C1 segment of cervical spinal cord (tissue), 14 donors: ENCODE results near the gene CBX2.
"Not testable (repeated sequence)": the region's sequence is repeated elsewhere in the genome, so short reads cannot be mapped to it uniquely, and the experiment has no call there.

ENCODE experiments used
- DNase-seq, 14 donors: peaks; one replicate each; lab custom pipeline; 2025; lab: John Stamatoyannopoulos, UW

The CBX2 gene

DNA sequence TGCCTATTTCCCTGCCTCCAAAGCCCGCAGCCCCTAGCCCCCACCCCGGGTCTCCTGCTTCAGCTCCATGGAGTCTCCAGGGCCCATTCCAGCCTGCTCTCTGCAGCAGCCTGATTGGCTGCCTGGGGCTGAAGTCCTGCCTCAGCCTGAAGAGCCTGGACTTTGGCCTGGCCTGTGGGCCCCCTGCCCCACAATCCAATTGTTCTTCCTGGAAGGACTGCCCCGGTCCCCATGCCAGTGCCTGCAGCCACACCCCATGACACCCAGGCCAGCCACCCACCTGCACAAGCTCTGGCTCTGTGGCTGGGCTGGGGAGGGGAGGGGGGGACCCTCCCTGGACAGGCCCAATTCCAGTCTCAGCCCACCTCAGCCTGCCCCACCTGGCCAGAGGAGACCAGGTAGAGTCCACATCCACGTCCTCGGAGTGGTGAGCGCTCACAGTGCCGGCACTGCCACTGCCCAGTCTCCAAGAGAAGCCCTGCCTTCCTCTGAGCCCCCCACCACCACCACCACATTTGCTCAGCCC, 34.9 kb upstream of the CBX2 start:
- no peak for DNase-seq

DNA sequence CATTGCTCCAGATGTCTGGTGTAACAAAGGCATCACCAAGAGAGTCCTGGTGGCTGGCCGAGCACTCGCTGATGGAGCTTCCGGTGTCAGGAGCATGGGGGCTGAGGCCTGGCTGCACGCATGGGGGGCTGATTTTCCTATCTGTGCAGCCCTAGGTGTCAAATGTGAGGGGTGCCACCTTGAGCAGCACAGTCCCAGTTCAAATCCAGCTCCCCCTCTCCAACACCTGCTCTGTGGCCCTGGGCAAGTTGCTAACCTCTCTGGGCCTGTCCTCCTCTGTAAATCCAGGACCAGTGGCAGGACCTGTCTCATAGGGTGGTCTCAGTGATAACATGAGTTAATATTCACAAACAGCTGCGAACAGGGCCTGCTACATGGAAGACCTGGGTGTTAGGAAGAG, 34.3 kb upstream of the CBX2 start:
- no peak for DNase-seq

DNA sequence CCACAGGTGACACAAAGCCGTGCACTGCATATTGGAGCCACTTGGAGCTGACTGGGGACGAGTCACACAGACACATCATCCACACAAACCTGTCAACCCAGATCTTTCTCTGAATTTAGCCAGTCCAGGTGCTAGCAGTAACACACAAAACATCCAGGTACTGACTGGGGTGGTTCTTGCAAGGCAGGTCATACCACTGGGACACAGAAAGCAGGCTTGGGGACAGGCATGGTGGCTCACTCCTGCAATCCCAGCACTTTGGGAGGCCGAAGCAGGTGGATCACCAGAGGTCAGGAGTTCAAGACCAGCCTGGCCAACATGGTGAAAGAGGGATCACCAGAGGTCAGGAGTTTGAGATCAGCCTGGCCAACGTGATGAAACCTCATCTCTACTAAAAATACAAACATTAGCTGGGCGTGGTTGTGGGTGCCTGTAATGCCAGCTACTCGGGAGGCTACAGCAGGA, 32.3 kb upstream of the CBX2 start:
- DNase-seq: no peak

DNA sequence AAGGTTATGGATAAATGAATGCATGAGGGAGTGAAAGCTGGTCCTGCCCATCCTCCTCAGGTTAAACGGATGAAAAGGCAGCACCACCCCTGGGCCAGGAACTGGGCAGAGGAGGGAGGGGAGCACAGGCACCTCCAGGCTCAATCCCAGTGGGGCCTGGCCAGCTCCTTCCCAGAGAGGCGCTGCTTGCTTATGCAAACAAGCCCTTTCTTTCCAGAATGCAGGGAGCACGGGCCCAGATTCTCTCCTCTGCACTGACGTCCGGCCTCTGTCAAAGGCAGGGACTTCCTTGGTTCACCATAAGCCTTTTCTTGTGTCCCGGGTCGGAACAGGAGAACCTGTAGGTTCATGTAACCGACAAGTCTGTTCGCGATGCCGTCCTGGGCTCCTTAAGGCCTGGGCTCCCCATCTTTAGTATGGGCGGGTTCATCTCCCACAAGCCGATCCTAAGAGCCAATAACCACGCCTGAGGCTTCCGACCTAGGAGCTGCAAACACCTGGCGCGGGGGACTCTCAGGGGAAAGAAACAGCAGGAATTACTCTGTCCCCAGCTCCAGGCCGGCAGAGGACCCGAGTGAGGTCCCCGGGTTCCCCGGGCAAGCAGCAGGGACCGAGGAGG, 30.9 kb upstream of the CBX2 start:
- no peak for DNase-seq

DNA sequence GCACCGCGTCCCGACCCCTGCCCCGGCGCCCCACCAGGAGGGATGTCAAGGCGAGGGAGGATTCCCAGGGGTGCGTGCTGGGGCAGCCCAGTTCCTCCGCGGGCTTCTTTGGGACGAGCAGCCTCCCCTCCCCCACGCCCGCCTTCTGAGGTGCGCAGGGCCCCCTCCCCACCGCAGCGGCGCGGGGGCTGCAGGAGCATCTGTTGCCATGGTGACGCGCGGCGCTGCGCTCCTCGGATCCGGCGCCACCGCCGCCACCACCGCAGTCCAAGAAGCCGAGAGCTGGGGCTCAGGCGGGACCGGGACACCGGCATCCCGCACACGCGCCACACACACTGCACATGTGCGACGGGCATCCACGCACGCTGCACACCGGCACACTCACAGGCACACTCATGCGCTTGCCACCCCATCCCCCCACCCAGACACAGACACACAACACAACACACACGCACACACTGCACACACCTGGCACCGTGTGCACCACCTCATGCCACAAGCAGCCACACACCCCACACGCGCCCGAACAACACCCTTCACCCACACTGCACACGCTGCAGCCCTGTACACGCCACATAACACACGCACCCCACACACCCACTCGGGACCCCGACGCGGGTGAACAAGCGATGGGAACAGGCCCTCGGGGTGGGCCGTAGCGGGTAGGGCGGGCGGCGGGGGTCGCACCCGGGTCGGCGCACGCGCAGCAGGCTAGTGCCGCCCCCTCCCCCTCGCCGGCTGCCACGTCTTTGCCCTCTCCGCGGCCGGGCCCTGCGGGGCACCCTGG, 30.2 kb upstream of the CBX2 start:
- no peak for DNase-seq

DNA sequence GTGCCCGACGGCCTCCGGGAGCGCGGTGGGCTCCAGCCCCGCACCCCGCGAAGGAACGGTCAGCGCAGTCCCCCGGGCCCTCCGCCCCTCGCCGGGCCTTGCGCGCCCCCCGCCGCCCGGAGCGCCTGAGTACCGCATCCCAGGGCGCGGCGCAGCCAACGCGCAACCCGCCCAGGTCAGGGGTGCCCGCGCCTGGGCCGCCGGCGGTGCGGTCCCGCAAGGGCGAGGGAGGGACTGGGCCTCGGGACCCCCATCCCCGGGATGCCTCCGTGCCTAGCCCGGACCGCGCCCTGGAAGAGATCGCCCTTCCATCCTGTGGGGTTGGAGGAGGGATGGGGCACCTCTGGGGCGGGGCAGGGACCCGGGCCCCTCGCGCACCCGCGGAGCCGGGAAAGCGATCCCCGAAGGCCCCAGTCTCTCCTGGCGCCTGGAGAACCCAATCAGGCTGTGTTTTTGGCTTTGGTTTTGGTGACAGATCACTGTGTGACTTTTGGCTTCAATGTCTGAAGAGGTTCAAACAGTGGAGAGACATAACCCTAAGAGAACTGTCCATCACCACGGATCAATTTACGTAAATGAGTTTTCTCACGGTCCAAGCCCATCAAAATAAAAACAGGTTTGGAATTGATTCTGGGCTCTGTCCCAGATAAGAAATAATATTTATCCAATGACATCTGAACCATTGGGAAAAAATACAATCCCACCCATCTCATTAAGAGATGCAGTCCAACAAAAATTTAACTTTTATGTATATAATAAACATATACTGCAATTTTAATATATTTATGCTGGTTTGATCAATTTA, 29.5 kb upstream of the CBX2 start:
- DNase-seq: no peak

DNA sequence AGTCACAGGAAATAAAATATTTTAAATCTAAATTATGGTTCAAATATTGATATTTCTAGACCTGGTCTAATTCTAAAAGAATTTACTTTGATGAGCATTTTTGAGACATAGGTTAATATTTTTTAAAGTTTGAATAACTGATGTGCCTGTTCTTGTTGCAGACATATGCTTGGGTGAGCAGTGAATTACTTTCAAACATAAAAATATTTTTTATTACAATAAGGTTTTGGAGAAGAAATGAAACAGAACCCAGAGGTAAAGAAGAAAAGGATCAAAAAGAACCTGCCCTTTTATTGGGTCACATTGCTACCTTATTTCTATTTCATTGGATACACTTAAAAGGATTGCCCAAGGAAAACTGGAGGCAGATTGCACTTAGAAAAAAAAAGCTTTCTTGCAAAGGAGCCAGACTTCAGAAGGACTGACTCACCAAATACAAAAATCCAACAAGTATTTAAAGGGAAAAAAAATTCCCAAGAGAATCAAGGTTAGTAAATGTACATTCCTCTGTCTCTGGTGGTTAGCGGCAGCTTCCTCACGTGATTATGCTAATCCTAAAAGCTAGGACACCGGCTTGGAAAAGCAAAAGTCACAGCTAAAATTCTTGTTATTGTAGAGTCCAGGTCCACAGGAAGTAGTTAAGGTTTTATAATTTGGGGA, 28.7 kb upstream of the CBX2 start:
- no peak for DNase-seq

DNA sequence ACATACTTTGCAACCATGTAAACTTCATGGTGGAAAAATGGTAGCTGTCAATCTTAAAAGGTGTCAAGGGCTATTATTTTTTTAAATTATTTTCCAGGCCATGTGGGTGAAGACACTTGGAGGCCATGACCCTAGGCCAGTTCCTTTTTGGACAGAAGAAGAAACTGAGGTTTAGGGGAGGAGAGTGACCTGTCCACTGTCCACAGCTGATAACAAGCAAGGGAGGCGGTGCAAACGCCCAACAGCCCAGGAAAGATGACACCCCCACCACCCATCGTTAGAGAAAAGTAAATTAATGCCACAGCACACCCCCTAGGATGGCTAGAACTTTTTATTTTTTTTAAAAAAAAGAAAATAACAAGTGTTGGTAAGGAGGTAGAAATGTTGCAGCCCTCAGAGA, 28.0 kb upstream of the CBX2 start:
- no peak for DNase-seq

DNA sequence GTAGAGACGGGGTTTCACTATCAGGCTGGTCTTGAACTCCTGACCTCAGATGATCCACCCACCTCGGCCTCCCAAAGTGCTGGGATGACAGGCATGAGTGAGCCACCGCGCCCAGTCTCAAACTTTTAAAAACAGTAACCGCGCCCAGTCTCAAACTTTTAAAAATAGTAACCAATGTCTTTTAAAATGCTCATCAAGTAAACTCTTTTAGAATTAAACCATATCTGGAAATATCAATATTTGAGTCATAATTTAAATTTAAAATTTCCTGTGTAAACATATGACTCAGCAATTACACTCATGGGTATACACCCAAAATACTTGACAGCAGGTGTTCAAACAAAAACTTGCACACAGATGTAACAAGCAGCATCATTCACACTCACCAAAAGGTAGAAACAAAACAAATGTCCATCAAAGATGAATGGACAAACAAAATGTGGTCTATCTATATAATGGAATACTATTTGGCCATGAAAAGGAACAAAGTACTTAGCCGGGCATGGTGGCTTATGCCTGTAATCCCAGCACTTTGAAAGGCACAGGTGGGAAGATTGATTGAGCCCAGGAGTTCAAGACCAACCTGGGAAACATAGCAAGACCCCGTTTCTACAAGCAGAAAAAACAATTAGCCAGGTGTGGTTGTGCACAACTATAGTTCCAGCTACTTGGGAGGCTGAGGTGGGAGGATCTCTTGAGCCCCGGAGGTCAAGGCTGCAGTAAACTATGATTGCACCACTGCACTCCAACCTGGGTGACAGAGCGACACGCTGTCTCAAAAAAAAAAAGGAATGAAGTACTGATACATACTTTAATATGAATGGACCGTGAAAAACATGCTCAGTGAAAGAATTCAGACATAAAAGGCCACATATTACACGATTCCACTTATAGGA, 27.1 kb upstream of the CBX2 start:
- no peak for DNase-seq

DNA sequence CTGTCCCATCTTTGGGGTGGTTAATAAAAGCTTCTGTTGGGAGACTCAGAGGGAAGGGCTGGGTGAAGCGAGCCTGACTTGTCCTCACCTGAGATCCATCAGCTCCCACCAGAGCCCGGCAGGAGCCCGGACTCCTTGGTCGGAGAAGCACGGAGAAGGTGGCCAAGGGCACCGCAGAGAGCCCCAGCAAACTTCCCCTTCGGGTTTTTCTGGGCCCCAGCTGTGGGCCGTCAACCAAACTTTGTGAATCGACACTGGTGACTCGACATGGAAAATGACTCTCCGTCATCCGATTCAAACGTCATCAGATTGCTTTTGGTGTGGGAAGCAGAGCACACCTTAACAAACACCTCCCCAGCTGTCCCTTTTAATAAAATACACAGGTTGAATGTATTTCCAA, 25.8 kb upstream of the CBX2 start:
- no peak for DNase-seq

DNA sequence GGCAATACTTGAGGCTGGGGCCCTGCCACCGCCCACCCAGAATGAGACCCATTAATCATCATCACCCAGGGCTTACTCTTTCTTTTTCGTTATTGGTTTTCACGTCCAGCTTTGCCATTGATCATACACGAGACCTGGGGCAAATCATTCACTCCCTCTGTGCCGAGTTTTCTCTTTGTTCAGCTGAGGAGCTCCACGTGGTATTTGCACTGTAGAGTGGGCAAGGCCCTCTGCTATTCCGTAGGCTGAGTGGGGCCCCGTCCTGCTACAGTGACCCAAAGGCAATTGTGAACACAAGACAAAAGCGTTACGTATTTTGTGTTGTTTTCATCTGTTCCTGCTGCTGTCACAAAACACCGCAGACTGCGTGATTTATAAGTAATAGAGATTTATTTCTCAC, 23.6 kb upstream of the CBX2 start:
- no peak for DNase-seq

DNA sequence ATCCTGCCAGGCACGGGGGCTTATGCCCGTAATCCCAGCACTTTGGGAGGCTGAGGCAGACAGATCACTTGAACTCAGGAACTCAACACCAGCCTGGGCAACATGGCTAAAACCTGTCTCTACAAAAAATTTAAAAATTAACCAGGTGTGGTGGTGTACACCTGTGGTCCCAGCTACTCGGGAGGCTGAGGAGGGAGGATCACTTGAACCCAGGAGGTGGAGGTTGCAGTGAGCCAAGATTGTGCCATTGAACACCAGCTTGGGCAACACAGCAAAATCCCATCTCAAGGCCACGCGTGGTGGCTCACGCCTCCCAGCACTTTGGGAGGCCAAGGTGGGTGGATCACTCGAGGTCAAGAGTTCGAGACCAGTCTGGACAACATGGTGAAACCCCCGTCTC, 23.0 kb upstream of the CBX2 start:
- not testable (repeated sequence) for DNase-seq

DNA sequence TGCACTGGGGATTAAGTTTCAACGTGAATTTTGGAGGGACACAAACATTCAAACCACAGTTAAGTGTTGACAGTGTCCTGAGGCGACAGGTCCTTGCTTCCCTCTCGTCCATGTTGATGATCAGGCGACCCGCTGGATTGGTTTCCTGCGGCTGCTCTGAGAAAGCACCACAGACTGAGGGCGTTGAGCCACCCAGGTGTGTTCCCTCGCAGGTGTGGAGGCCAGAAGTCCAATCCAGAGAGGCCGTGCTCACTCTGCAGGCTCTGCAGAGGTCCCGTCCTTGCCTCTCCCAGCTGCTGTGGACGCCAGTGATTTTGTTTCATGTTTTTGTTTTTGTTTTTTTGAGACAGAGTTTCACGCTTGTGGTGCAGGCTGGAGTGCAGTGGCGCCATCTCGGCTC, 22.4 kb upstream of the CBX2 start:
- no peak for DNase-seq

DNA sequence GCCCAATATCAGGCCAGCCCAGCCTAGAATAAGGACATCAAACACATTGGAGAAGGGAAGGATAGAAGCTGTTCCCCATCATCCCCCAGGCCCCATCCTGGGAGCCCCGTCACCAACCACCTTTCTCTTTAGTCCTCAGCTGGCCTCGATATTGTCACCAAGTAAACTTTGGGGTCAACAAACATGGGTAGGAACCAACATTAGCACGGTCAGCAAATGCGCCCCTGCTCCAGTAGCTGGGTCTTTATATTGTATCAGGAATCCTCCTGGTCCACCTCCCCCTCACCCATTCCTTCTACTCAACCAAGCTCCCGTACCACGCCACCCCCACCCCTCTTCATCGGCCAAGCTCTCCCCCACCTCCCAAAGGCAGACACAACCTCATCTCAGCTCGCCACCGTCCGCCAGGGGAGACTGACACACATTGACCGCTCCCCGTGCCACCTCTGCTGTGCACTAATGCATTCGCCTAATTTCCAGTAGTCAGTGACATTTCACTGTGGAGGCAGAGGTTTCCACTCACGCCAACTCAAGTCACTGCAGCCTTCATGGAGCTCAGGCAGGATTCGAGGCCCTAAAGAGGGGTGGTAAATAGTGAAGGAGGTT, 20.7 kb upstream of the CBX2 start:
- no peak for DNase-seq

DNA sequence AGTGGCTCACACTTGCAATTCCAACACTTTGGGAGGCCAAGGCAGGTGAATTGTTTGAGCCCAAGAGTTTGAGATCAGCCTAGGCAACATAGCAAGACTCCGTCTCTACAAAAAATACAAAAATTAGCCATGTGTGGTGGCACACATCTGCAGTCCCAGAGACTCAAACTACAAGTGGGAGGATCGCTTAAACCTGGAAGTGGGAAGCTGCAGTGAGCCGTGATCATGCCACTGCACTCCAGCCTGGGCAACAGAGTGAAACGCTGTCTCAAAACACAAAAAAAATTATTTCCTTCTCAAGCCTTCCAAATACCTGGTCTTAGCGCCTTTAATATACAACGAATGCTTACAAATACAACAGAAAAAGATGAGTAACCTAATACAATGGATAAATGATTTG, 19.7 kb upstream of the CBX2 start:
- DNase-seq: no peak

DNA sequence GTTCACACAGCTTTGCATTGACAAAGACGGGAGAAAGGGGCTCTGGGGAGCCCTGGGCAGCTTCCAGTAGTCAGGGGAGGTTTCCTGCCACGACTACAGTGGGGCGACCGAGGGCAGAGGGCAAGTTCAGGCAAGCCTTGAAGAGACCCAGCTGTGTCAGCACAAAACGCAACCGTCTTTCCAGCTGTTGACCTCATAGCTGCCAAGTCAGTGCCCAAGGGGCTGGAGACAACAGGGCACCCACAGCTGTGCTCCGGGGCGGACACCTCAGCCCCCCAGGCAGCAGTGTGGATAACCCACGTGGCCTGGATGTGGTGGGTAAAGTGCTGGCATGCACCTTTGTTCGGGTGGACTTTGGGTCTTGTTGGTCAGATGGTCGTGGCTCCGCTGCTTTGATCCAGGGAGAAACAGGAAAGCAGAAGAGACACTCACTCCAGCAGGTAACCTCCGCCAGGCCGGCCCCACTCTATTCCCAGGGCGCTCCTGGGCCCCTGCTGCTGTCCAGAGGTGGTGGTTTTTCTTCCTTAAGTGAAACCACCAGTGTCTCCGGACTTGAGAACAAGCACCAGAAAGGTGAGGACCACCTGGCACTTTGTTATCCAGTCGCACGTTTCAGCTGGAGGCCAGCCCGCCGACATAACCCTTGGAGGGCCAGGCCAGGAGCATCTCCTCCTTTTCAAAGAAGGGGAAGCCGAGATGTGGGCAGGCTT, 17.6 kb upstream of the CBX2 start:
- DNase-seq: no peak

DNA sequence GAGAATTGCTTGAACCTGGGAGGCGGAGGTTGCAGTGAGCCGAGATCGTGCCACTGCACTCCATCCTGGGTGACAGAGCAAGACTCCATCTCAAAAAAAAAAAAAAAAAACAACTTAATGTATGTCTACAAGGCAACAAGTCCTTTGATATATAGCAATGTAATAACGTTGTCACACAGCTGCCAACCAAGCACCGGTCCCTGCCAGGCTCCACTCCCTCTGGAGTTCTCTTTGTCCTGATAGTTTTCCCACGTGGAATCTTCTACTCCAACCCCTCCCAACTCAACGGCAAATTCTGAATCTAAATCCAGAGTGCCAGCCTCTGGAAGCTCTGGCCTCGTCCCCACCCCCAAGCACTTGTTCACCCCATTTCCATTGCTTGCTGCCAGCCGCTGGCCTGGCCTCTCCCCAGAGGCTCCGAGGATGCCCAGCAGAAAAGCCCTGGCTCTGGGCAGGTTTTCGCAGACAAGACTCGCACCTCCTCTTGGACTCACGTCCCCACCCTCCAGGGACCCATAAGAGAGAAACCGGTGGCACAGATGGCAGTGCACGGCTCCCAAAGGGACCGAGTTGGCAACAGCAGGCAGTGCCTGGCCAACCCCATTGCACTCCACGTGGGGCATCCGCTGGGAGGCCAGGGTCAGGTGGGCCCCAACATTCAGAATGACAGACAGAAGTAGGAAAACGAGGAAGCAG, 15.9 kb upstream of the CBX2 start:
- DNase-seq: no peak

DNA sequence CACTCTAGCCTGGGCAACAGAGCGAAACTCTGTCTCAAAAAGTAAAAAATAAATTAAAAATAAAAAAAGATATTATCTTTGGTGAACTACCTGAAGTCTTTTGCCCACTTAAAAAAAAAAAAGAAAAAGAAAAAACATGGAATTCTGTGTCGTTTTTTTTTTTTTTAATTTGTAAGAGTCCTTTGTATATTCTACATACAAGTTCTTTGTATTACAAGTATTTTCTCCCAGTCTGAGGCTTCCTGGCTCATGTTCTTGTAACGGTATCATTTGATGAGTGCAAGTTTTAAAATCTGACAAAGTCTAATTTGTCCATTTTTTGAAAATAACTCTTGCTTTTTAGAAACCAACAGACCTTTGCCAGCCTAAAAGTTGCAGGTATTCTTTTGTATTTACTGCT, 12.2 kb upstream of the CBX2 start:
- DNase-seq: no peak
